Measurements from ENCODE around the gene ENTPD7. TPM values are rescaled to one million over a fixed set of nuclear protein-coding genes. Genes with fewer than 3 reads are reported as not detected.

ENTPD7 gene, protein sequence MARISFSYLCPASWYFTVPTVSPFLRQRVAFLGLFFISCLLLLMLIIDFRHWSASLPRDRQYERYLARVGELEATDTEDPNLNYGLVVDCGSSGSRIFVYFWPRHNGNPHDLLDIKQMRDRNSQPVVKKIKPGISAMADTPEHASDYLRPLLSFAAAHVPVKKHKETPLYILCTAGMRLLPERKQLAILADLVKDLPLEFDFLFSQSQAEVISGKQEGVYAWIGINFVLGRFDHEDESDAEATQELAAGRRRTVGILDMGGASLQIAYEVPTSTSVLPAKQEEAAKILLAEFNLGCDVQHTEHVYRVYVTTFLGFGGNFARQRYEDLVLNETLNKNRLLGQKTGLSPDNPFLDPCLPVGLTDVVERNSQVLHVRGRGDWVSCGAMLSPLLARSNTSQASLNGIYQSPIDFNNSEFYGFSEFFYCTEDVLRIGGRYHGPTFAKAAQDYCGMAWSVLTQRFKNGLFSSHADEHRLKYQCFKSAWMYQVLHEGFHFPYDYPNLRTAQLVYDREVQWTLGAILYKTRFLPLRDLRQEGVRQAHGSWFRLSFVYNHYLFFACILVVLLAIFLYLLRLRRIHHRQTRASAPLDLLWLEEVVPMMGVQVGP
- 8.9 to 12.6 TPM (median 10.9 TPM) in 5 replicates for total RNA-seq (2022; extraction: Qiagen RNA extraction)

DNA sequence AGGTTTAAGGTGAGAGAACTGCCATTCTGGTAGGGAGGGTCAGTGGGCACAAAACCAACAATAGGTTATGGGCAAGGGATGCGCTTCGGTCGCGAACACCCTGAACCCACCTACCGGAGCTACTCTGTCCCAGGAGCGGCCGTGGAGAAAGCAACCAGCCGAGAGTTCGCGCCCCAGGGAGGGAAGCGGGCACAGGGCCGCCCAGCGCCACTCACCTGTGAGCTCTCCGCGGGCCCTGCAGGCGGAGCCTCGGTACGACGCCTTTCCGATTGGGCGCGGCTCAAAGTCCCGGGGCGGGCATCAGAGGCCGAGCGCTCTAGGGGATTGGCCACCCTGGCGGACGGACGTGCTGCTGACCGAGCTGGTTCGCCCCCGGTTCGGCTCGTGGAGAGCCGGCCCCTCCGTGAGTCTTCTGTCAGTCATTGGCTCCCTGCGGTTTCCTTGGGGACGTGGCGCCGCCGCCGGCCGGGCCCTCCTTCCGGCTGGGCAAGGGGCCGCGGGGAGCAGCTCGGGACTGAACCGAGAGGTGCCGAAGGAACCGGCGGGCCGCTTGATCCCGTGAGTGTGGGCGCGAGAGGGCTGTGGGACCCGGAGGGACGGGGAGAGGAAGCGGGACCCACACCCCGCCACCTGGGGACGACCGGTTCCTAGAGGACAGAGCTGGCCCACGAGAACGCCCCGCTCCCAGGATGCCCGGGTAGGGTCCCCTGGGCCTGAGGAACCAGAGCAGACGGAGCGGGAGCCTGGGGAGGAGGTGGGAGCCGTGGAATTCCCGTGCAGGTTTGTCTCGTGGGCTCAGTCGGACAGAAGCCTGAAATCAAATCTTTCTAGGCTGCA, at the start of gene ENTPD7:
TSS of gene ENTPD7 (plus strand) at position 479 of the 837 bp plus-strand sequence. CDS start 448 bp downstream, outside the sequence.

DNA sequence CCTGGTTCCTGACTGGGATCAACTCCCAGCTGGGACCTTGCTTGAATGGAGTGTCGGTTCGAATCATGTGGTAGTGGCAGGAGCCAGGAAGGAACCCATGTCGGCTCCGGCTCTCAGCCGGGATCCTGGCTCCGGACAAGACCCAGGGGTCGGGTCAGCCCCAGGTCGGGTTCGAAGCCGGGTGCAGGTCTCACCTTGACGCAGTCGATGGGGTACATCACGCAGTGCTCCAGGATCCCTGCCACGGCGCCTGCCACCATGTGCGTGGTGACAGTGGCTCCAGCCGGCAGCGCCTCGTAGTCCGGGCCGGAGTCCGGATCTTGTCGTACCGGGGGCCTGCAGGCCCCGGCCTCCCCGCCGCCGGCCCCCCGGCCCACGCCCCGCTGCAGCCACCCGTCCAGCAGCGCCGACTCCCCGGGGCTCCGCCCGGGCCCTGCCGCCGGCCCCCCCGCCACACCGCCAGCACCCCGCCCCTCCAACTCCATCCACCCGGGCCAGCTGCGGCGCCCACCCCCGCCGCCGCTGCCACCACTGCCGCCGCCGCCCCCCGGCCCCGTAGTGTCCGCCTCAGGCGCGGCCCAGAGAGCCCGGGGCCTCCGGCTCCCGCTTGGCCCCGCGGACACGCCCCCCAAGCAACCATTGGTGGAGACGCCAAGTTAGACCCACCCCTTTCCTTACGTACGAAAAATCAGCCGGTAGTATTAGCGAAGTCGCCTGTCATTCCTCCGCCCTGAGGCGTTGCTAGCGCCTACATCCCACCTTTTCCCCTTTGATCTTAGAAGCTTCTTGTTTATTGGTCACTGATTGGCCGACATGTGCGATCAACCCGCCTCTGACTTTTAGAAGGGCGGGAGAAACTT, 39.2 kb upstream of the ENTPD7 start, which contains the start of gene SLC25A28:
TSS of gene SLC25A28 (minus strand) at position 589 of the 860 bp plus-strand sequence. CDS start at position 485, 104 bp downstream.

DNA sequence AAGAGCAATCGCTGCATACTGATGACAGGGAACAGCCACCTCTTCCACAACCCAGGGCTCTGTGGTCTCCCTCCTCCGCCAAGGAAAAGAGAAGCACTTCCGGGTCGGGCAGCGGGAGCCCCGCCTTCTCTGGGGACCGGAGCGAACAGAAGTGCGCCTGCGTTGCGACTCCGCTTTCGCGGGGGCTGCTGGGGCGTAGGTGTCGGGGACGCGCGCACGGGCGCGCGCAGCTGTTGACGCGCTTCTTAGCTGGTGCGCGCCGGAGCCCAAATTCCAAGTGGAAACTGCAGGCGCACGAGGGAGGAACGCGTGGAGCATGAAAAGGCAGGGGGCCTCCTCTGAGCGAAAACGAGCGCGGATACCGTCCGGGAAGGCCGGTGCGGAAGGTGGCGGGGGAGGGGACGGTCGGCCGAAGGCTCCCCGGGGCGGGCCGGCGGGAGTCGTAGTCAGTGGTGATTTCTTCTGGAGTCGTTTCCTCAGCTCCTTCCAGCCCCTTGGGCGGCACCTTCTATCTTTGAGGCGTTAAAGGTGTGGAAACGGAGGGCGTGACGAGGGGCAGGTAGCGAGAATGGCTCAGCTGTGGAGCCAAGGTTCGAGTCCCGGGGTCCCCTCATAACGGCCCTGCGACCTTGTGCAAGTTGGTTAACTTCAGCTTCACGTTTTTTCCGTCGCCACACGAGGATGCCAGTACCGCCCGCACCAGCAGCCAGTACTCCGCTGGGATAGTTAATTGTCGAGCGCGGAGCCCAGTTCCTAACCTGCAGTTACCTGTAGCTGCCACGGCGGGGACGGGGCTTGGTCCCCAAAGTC, 72.9 kb downstream of the ENTPD7 start, which contains the start of the genes COX15 and CUTC:
TSS of gene COX15 (minus strand) at position 95 of the 810 bp plus-strand sequence. CDS start at position 17, 78 bp downstream.
TSS of gene CUTC (plus strand) at position 202 of the 810 bp plus-strand sequence. CDS start at position 317, 115 bp downstream.

Other genes starting within 250 kb of the ENTPD7 start
- gene GOT1, start 228.9 kb upstream of the ENTPD7 start, total RNA-seq (2022; extraction: Qiagen RNA extraction): 27.0 to 35.0 TPM (median 33.1 TPM) in 5 replicates
- 0.06 to 0.11 TPM (median 0.08 TPM) in 3 of 5 replicates, not detected in the others for gene NKX2-3, start 126.6 kb upstream of the ENTPD7 start, total RNA-seq (2022; extraction: Qiagen RNA extraction)
- 24.4 to 33.3 TPM (median 25.9 TPM) in 5 replicates for gene SLC25A28, start 39.1 kb upstream of the ENTPD7 start, total RNA-seq (2022; extraction: Qiagen RNA extraction)
- 26.3 to 31.5 TPM (median 29.1 TPM) in 5 replicates for gene COX15, start 72.6 kb downstream of the ENTPD7 start, total RNA-seq (2022; extraction: Qiagen RNA extraction)
- gene CUTC, start 72.7 kb downstream of the ENTPD7 start, total RNA-seq (2022; extraction: Qiagen RNA extraction): 31.5 to 33.4 TPM (median 32.0 TPM) in 5 replicates
- 119 to 142 TPM (median 123 TPM) in 5 replicates for gene ABCC2, start 123.1 kb downstream of the ENTPD7 start, total RNA-seq (2022; extraction: Qiagen RNA extraction)

Measured in A549 treated with Mapracorat at 1 μM for 4 hours (cell line).